ENCODE data around the gene MGLL. TPM values are rescaled to one million over a fixed set of nuclear protein-coding genes. Genes with fewer than 3 reads are reported as not detected.
A peak's percentile ranks its signal among the peaks of the same experiment; 100 is the strongest.

The MGLL gene
- total RNA-seq (2014; rRNA removed; shearing (Covaris generic)): not detected in 2 replicates

DNA sequence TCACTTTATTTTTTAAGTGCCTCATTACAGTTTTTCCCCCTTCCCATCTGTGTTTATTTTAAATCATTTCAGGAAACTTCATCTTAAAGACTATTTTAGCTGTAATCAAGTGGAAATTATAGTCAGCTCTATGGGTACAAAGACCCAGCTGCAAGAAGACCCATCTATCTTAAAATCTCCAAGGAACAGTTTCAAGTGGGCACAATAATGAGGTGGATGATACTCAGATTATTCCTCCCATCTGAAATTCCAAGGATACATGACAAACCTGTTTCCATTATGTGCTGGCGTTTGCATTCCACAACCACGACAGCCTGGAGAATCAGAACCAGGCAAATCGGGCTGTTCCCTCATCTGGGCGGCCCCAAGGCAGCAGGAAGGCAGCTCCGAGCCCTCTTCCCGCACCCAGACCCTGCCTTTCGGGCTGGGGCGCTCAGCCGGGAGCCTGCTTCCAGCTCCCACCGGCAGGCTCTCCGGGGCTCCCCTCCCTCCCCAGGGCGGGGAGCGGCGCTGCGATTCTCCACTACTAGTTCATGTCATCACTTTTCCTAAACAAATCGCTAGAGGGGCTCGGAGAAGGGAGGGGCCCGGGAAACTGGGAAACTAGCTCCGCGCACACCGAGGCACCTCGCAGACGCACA is at the start of gene MGLL:
MGLL (minus strand) TSS at position 475 of the 641 bp plus-strand sequence; CDS start at position 278, 197 bp downstream.
- in situ Hi-C loops (cut with HindIII; ENCODE audit: low sequenced_read_pairs): no loop called here
- peak; percentile 67 for DNase-seq (ENCODE audit: low spot score)

DNA sequence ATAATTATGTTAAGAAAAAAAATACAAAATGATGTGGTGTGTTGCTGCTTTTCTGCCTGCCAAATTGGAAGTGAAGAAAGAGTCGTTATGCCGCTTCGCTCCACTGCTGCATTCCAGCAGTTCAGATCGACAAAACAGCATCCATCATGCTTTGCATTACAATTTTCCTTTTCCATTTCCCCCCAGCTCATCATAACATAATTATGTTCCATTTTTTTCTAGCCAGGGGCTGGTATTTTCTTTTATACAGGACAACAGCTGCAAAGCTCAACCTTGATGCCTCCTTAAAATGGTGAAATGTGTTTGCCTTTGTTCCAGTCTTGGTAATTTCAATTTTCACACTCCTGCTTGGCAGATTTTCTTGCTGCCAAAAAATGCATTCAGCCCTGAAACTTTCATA is 47.8 kb upstream of the MGLL start:
- in situ Hi-C loops (cut with HindIII; ENCODE audit: low sequenced_read_pairs): no loop called here
- DNase-seq (ENCODE audit: low spot score): no peak

GRCh38 chr3:127867986-127868385 is 45.7 kb upstream of the MGLL start:
- in situ Hi-C loops (cut with HindIII; ENCODE audit: low sequenced_read_pairs): no loop called here
- no peak for DNase-seq (ENCODE audit: low spot score)

DNA sequence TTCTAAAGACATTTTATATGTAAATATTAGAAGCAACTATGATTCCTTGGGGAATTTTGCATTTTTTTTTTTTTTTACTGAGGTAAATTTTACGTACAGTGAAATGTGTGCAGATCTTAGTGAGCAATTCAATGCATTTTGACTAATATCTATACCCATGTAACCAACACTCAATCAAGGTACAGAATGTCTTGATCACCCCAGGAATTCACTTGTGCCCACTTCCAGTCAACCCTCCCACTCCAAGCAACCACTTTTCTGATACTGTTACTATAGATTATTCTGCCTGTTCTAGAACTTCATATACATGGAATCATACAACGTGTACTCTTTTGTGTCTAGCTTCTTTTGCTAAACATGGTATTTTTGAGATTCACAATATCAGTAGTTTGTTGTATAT is 45.1 kb upstream of the MGLL start:
- in situ Hi-C loops (cut with HindIII; ENCODE audit: low sequenced_read_pairs): no loop called here
- DNase-seq (ENCODE audit: low spot score): no peak

- no peak for DNase-seq (ENCODE audit: low spot score)
Measured at GRCh38 chr3:127865941-127866340, 43.6 kb upstream of the MGLL start.

DNA sequence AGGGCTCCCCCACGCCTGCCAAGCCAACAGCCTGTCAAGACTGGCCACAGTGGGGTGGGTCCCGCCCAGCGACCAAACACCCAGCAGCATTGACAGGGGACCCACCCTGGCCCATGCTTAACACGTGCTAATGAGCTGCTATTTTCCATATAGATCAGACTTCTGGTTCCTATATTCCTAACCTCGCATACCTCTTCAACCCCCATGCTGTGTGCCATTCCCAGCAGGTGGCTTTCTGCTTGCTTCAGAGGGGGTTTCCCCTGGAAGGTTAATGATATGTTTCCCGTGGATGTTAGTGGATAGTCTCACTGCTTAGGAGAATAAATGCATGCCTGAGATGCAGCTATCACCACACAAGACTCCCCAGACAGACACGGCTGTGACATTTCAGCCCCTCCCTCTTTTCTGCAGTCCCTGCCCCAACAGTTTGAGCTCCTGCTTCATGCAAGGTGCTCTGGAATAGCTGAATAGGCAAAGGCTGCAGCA is 37.9 kb upstream of the MGLL start:
- DNase-seq (ENCODE audit: low spot score): no peak
- in situ Hi-C loops (cut with HindIII; ENCODE audit: low sequenced_read_pairs): no loop called here

More at GRCh38 chr3:127865941-127866340, 43.6 kb upstream of the MGLL start:
- in situ Hi-C loops (cut with HindIII; ENCODE audit: low sequenced_read_pairs): no loop called here

DNA sequence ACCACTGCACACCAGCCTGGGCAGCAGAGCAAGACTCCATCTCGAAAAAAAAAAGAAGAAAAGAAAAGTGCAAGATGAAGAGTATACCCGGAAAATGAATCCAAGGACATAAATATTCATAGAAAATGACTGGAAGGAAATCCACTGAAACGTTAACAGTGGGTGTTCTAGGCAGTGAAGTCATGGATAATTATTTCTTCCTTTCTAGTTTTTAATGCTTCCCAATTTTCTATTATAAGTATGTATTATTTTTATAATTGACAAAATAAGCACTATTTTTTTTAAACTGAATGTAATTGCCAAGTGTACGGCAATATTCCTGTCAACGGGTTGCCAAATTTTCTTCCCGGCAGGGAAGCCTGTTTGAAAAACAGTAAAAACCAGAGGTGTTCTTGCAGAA is 37.4 kb upstream of the MGLL start:
- in situ Hi-C loops (cut with HindIII; ENCODE audit: low sequenced_read_pairs): no loop called here
- no peak for DNase-seq (ENCODE audit: low spot score)

GRCh38 chr3:127858937-127859336 is 36.6 kb upstream of the MGLL start:
- no peak for DNase-seq (ENCODE audit: low spot score)
- in situ Hi-C loops (cut with HindIII; ENCODE audit: low sequenced_read_pairs): no loop called here

DNA sequence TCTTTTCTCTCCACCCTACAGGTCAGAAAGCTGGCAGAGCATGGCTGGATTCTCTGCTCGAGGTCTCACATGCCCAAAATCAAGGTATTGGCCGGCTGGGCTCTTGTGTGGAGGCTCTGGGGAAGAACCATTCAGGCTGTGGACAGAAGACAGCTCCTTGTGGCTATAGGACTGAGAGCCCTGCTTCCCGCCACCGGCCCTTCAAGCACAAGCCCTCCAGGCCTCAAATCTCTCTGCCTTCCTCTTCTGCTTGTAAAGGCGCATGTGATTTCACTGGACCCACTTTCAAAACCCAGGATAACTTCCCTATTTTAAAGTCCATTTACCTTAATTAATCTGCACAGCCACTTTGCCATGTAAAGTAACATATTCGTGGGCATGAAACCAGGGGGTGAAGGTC is 36.2 kb upstream of the MGLL start:
- no peak for DNase-seq (ENCODE audit: low spot score)
- in situ Hi-C loops (cut with HindIII; ENCODE audit: low sequenced_read_pairs): no loop called here

DNA sequence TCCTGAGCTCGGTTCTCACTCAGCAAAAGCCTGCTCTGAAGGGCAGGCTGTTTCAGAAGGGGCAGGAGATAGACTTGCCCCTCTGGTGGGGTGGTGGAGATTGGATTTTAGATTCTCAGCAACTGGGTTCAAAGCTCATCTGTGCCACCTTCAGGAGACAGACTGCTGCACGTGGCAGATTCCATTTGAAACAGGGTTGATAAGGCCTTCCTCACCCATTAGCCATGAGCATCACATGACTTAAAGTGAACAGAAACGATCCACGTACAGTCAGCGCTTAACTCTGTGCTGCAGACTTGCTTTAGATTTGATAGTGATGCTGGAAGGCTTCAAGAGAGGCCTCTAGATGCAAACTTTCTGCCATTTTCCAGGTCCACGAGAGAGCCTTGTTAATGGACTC is 35.0 kb upstream of the MGLL start:
- in situ Hi-C loops (cut with HindIII; ENCODE audit: low sequenced_read_pairs): no loop called here
- DNase-seq (ENCODE audit: low spot score): no peak

- in situ Hi-C loops (cut with HindIII; ENCODE audit: low sequenced_read_pairs): no loop called here
Measured at GRCh38 chr3:127856801-127857200, 34.5 kb upstream of the MGLL start.

DNA sequence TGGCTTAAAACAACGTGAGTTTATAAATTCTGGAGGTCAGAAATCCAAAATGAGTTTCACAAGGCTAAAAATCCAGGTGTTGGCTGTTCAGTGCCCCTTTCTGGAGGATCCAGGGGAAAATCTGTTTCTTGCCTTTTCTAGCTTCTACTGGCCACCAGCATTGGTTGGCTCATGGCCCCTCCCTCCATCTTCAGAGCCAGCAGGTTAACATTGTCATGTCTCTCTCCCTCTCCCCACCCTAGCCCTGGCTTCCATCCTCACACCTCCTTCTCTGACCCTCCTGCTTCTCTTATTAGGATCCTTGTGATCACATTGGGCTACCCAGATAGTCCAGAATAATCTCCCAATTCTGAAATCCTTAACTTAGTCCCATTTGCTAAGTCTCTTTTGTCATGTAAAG is 32.9 kb upstream of the MGLL start:
- no peak for DNase-seq (ENCODE audit: low spot score)
- in situ Hi-C loops (cut with HindIII; ENCODE audit: low sequenced_read_pairs): no loop called here

More at GRCh38 chr3:127856801-127857200, 34.5 kb upstream of the MGLL start:
- DNase-seq (ENCODE audit: low spot score): no peak

DNA sequence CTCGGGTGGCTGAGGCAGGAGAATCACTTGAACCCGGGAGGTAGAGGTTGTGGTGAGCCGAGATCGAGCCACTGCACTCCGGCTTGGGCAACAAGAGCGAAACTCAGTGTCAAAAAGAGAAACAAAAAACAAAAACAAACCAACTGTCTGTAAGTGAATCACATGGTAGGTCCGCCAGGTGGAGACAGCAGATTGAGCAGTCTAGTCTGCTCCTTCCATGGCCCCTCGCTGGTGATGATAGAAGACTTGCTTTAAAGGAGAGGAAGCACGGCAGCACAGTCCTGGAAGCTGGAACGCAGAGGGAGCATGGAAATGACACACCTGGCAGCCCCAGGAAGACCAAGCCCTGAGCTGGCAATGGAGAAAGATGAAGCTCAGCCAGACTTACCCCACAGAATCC is 31.4 kb upstream of the MGLL start:
- in situ Hi-C loops (cut with HindIII; ENCODE audit: low sequenced_read_pairs): no loop called here

DNA sequence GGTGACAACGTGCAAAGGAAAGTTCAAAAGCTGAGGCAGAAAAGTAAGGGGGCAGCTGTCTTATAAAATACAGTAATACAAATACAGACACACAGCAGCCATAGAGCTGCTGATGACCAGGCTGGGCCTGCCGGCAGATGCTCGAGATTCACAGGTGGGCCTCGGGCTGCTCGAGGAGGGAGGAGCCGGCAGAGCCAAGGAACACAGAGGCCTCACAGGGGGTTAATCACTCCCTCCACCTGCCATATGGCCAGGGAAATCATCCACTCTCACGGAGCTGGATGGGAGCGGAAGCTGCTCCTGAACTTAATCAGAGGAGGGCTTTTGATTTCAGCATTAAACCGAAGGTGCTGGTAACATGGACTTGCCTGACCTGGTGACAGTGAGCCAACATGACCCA is 29.6 kb upstream of the MGLL start:
- DNase-seq (ENCODE audit: low spot score): peak; percentile 96
- in situ Hi-C loops (cut with HindIII; ENCODE audit: low sequenced_read_pairs): no loop called here

More for the DNA sequence above, 31.4 kb upstream of the MGLL start:
- DNase-seq (ENCODE audit: low spot score): peak; percentile 70

- in situ Hi-C loops (cut with HindIII; ENCODE audit: low sequenced_read_pairs): no loop called here
- DNase-seq (ENCODE audit: low spot score): peak; percentile 98
Measured at GRCh38 chr3:127849368-127849767, 27.1 kb upstream of the MGLL start.

GRCh38 chr3:127848131-127849129 is 26.1 kb upstream of the MGLL start:
- peak; percentile 88 for DNase-seq (ENCODE audit: low spot score)
- in situ Hi-C loops (cut with HindIII; ENCODE audit: low sequenced_read_pairs): no loop called here

- in situ Hi-C loops (cut with HindIII; ENCODE audit: low sequenced_read_pairs): no loop called here
- DNase-seq (ENCODE audit: low spot score): peak; percentile 25
Measured at GRCh38 chr3:127847236-127847720, 25.0 kb upstream of the MGLL start.

DNA sequence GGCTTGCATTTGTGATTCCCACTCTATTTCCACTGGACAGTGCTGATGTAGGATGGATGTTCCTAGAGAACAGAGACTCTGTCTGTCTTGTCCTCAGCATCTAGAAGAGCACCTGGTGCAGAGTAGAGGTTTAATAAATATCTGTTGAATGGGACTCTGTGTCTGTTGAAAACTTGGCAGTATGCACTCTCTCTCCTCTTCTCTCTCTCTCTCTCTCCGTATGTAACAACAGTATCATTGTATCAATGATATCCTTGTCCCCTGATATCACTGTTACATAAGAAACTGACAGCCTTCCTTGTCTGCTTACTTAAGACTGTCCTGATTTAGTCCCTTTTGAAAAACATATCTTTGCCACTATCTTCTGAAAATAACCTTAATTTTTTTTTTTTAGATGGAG is 24.3 kb upstream of the MGLL start:
- DNase-seq (ENCODE audit: low spot score): no peak
- in situ Hi-C loops (cut with HindIII; ENCODE audit: low sequenced_read_pairs): no loop called here

DNA sequence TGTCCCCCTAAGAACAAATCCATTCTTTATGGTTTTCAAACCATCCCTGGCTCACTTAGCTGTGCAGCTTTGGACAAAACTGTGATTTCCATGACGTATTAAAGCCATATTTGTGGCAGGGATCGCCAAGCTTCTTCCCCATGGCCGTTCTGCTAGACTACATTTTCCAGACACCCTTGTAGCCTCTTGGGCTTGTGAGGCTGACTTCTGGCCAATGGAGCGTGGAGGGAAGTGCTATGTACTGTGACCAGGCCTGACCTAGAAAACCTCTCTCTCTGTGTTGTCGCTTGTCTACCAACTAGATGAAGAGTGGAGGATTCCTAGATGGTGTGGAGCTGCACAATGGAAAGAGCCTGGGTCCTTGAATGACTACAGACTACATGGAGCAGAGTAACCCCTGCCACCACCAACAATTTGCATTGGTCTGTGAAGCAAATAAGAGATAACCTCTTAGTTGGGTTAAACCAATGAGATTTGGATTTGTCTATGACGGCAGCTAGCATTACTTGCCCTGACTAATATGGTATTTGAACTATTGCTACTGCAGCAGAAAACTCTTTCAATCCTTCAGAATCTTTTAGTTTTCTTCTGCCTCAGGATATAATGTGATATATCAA is 22.1 kb upstream of the MGLL start:
- in situ Hi-C loops (cut with HindIII; ENCODE audit: low sequenced_read_pairs): no loop called here
- no peak for DNase-seq (ENCODE audit: low spot score)

- in situ Hi-C loops (cut with HindIII; ENCODE audit: low sequenced_read_pairs): no loop called here
- no peak for DNase-seq (ENCODE audit: low spot score)
Measured at GRCh38 chr3:127840671-127841070, 18.4 kb upstream of the MGLL start.

Data from G401 (cell line).